ENCODE data around the gene KRT6C.

GRCh38 chr12:52474212-52474611, 607 bp upstream of the KRT6C start:
- TF ChIP-seq, protein P1, sequence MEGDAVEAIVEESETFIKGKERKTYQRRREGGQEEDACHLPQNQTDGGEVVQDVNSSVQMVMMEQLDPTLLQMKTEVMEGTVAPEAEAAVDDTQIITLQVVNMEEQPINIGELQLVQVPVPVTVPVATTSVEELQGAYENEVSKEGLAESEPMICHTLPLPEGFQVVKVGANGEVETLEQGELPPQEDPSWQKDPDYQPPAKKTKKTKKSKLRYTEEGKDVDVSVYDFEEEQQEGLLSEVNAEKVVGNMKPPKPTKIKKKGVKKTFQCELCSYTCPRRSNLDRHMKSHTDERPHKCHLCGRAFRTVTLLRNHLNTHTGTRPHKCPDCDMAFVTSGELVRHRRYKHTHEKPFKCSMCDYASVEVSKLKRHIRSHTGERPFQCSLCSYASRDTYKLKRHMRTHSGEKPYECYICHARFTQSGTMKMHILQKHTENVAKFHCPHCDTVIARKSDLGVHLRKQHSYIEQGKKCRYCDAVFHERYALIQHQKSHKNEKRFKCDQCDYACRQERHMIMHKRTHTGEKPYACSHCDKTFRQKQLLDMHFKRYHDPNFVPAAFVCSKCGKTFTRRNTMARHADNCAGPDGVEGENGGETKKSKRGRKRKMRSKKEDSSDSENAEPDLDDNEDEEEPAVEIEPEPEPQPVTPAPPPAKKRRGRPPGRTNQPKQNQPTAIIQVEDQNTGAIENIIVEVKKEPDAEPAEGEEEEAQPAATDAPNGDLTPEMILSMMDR (conservative IDR thresholded peaks at IDR 0.05; ENCODE audit: low read depth in 2 of 2), result no peak
- no peak for TF ChIP-seq REST (IDR thresholded peaks at IDR 0.05; ENCODE audit: unreplicated experiment)
- TF ChIP-seq CREB1 (CRISPR knock-in tag; IDR thresholded peaks at IDR 0.05; ENCODE audit: low read depth), result no peak
- no peak for TF ChIP-seq STAT1 (IDR thresholded peaks at IDR 0.05; ENCODE audit: unreplicated experiment)
- no peak for TF ChIP-seq EZH2phosphoT487 (IDR thresholded peaks at IDR 0.05; ENCODE audit: unreplicated experiment)
- TF ChIP-seq EZH2 (IDR thresholded peaks at IDR 0.05; ENCODE audit: low read depth, unreplicated experiment), result no peak
- TF ChIP-seq, protein P2, sequence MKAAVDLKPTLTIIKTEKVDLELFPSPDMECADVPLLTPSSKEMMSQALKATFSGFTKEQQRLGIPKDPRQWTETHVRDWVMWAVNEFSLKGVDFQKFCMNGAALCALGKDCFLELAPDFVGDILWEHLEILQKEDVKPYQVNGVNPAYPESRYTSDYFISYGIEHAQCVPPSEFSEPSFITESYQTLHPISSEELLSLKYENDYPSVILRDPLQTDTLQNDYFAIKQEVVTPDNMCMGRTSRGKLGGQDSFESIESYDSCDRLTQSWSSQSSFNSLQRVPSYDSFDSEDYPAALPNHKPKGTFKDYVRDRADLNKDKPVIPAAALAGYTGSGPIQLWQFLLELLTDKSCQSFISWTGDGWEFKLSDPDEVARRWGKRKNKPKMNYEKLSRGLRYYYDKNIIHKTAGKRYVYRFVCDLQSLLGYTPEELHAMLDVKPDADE (IDR thresholded peaks at IDR 0.05), result no peak
- no peak for TF ChIP-seq ZNF331 (CRISPR knock-in tag; IDR thresholded peaks at IDR 0.05; ENCODE audit: low read depth)

Data from GM23338 (cell line).